H1 (cell line): Measurements from ENCODE around the gene PRR23B. TPM values are rescaled to one million over a fixed set of nuclear protein-coding genes. Genes with fewer than 3 reads are reported as not detected.

Source experiments
- CTCF ChIA-PET: fragments of 300-600 bp; sonication (Branson Sonifier 250); formaldehyde crosslinking; loops from one replicate; lab custom pipeline; 2021; ENCODE audit not compliant: partially characterized antibody; lab: Charles Lee
- POLR2A ChIA-PET: fragments of 300-600 bp; sonication (Branson Sonifier 250); formaldehyde crosslinking; loops from one replicate; lab custom pipeline; 2021; ENCODE audit warnings: inconsistent platforms; ENCODE audit not compliant: partially characterized antibody; lab: Charles Lee
- DNase-seq, 2 experiments: peaks; one replicate each; pipeline versions ENCODE4 v3.0.0 to v3.0.0-alpha.2; 2010 to 2022; ENCODE audit warnings: low spot score in 2 of 2, low read depth in 1 of 2, mixed read lengths in 1 of 2
- FAIRE-seq: peaks from 2 replicates; lab custom pipeline; 2011; peaks lifted over from hg19 to GRCh38; lab: Jason Lieb, UNC
- H2AFZ ChIP-seq: 2 replicates; pipeline ENCODE4 v1.8.1; 2012; ENCODE audit warnings: low read length, inconsistent platforms
- H2AK5ac ChIP-seq: 2 replicates; pipeline ENCODE4 v1.6.1; 2013; ENCODE audit warnings: low read depth, low read length
- H2BK120ac ChIP-seq: replicated peaks from 2 replicates; pipeline ENCODE3; 2013; ENCODE audit warnings: low read depth, low read length, inconsistent platforms
- H2BK12ac ChIP-seq: 2 replicates; pipeline ENCODE4 v1.6.1; 2013; ENCODE audit warnings: low read depth, low read length
- H2BK15ac ChIP-seq: 2 replicates; pipeline ENCODE4 v1.6.1; 2013; ENCODE audit warnings: low read length
- H2BK20ac ChIP-seq: 2 replicates; pipeline ENCODE4 v1.6.1; 2013; ENCODE audit warnings: low read length
- H2BK5ac ChIP-seq: 2 replicates; pipeline ENCODE4 v1.6.1; 2013; ENCODE audit warnings: low read depth, low read length
- H3K14ac ChIP-seq: 2 replicates; pipeline ENCODE4 v1.6.1; 2013; ENCODE audit warnings: inconsistent platforms; ENCODE audit not compliant: insufficient read length
- H3K18ac ChIP-seq: 2 replicates; pipeline ENCODE4 v1.6.1; 2013; ENCODE audit warnings: low read length; ENCODE audit errors: extremely low read depth
- H3K23ac ChIP-seq: 2 replicates; pipeline ENCODE4 v1.6.1; 2013; ENCODE audit warnings: inconsistent platforms; ENCODE audit not compliant: insufficient read length
- H3K23me2 ChIP-seq: 2 replicates; pipeline ENCODE4 v1.6.1; 2013; ENCODE audit warnings: low read depth, low read length
- H3K27ac ChIP-seq: 2 replicates; pipeline ENCODE4 v1.6.1; 2011; ENCODE audit warnings: low read depth, low read length, inconsistent platforms
- H3K27me3 ChIP-seq, 4 experiments: replicated peaks in 1 of 4; 1 replicate in 1 of 4; 2 replicates in 3 of 4; pipeline versions ENCODE4 v1.6.1 to v1.8.1; 2011 to 2013; ENCODE audit warnings: low read length in 3 of 4, mild to moderate bottlenecking in 3 of 4, inconsistent platforms in 2 of 4, mixed read lengths in 2 of 4, moderate library complexity in 1 of 4; ENCODE audit not compliant: control insufficient read depth in 3 of 4, insufficient read depth in 3 of 4; ENCODE audit errors: extremely low read depth in 1 of 4
- H3K36me3 ChIP-seq, 4 experiments: 2 replicates each; pipeline versions ENCODE4 v1.6.1 to v1.8.1; 2011 to 2013; ENCODE audit warnings: mild to moderate bottlenecking in 4 of 4, low read length in 3 of 4, moderate library complexity in 2 of 4, control low read depth in 1 of 4, inconsistent platforms in 1 of 4; ENCODE audit not compliant: insufficient read depth in 4 of 4, control insufficient read depth in 2 of 4
- H3K4ac ChIP-seq: replicated peaks from 2 replicates; pipeline ENCODE3; 2013; ENCODE audit warnings: low read length, low read depth, mixed read lengths, inconsistent platforms; ENCODE audit not compliant: insufficient read length
- H3K4me1 ChIP-seq, 4 experiments: replicated peaks in 1 of 4; 1 replicate in 1 of 4; 2 replicates in 3 of 4; pipeline versions ENCODE4 v1.6.1 to v1.8.1; 2011 to 2013; ENCODE audit warnings: low read length in 3 of 4, inconsistent platforms in 2 of 4, mixed read lengths in 1 of 4; ENCODE audit not compliant: insufficient read depth in 4 of 4, control insufficient read depth in 3 of 4
- H3K4me2 ChIP-seq, 2 experiments: 2 replicates each; pipeline versions ENCODE4 v1.6.1 to v1.8.1; 2011 to 2013; ENCODE audit warnings: low read depth in 2 of 2, low read length in 2 of 2, control low read depth in 1 of 2, inconsistent platforms in 1 of 2, mild to moderate bottlenecking in 1 of 2; ENCODE audit not compliant: insufficient read depth in 1 of 2
- H3K4me3 ChIP-seq, 4 experiments: fragments of 200-600, 300-600 bp in 1 of 4; sonication (generic), shearing (Covaris generic), sonication (Bioruptor Twin) in 1 of 4; 2 replicates each; pipeline versions ENCODE4 v1.5.1 to v1.8.1; 2011 to 2016; ENCODE audit warnings: low read length in 4 of 4, low read depth in 3 of 4, control low read depth in 2 of 4, inconsistent platforms in 2 of 4, mild to moderate bottlenecking in 2 of 4, mixed read lengths in 1 of 4, moderate library complexity in 1 of 4; ENCODE audit not compliant: insufficient read depth in 2 of 4; ENCODE audit errors: extremely low read depth in 1 of 4
- H3K56ac ChIP-seq: replicated peaks from 2 replicates; pipeline ENCODE3; 2013; ENCODE audit warnings: low read depth, mild to moderate bottlenecking, mixed read lengths, low read length, inconsistent platforms; ENCODE audit not compliant: insufficient read length
- H3K79me1 ChIP-seq: 2 replicates; pipeline ENCODE4 v1.6.1; 2013; ENCODE audit warnings: low read depth, low read length, control low read depth
- H3K79me2 ChIP-seq, 2 experiments: 2 replicates each; pipeline versions ENCODE4 v1.6.1 to v1.8.1; 2012 to 2013; ENCODE audit warnings: low read length in 2 of 2, mild to moderate bottlenecking in 2 of 2, inconsistent platforms in 1 of 2; ENCODE audit not compliant: insufficient read depth in 2 of 2, control insufficient read depth in 1 of 2
- H3K9ac ChIP-seq, 4 experiments: replicated peaks in 1 of 4; 1 replicate in 1 of 4; 2 replicates in 3 of 4; pipeline versions ENCODE4 v1.6.1 to v1.8.1; 2011 to 2013; ENCODE audit warnings: low read depth in 3 of 4, low read length in 3 of 4, control low read depth in 2 of 4, mild to moderate bottlenecking in 2 of 4, moderate library complexity in 2 of 4, inconsistent platforms in 1 of 4; ENCODE audit errors: extremely low read depth in 1 of 4
- H3K9me3 ChIP-seq, 2 experiments: 2 replicates each; pipeline versions ENCODE4 v1.6.1 to v1.8.1; 2012 to 2013; ENCODE audit warnings: mild to moderate bottlenecking in 2 of 2, moderate library complexity in 2 of 2, control low read depth in 1 of 2, inconsistent platforms in 1 of 2, low read depth in 1 of 2, low read length in 1 of 2, mixed read lengths in 1 of 2; ENCODE audit not compliant: insufficient read depth in 2 of 2
- H4K20me1 ChIP-seq, 2 experiments: replicated peaks in 1 of 2; 2 replicates each; pipeline versions ENCODE3 to v1.8.1; 2011 to 2013; ENCODE audit warnings: inconsistent platforms in 2 of 2, low read length in 2 of 2, mild to moderate bottlenecking in 1 of 2; ENCODE audit not compliant: insufficient read depth in 2 of 2, control insufficient read depth in 1 of 2
- H4K5ac ChIP-seq: 2 replicates; pipeline ENCODE4 v1.6.1; 2013; ENCODE audit warnings: low read length, low read depth, mixed read lengths, inconsistent platforms; ENCODE audit not compliant: insufficient read length
- H4K8ac ChIP-seq: 2 replicates; pipeline ENCODE4 v1.8.0; 2013; ENCODE audit warnings: mild to moderate bottlenecking, moderate library complexity, low read length, inconsistent platforms; ENCODE audit not compliant: insufficient read depth; ENCODE audit errors: extremely low read depth
- H4K91ac ChIP-seq: replicated peaks from 2 replicates; pipeline ENCODE3; 2013; ENCODE audit warnings: low read length, mixed read lengths, inconsistent platforms; ENCODE audit not compliant: insufficient read length
- CHD1 ChIP-seq: IDR thresholded peaks from 2 replicates; pipeline ENCODE4 v1.6.1; 2012; ENCODE audit warnings: low read depth, low read length, improper control_type of control experiment
- HDAC6 ChIP-seq: IDR thresholded peaks from one replicate; pipeline ENCODE4 v1.7.1; 2012; ENCODE audit warnings: low read depth, mild to moderate bottlenecking, inconsistent platforms, low read length, moderate library complexity
- SRF ChIP-seq: IDR thresholded peaks from 2 replicates; pipeline ENCODE4 v1.6.1; 2011; ENCODE audit warnings: mild to moderate bottlenecking, low read depth, low read length, moderate library complexity
- TEAD4 ChIP-seq: IDR thresholded peaks from 2 replicates; pipeline ENCODE4 v1.6.1; 2012; ENCODE audit warnings: low read depth, low read length, inconsistent platforms, mixed read lengths
- WGBS, 2 experiments: shearing (Covaris generic) in 1 of 2; methylation state at CpG; one replicate each; pipeline versions ENCODE4 v1.1.6 to v1.1.7; 2013 to 2015; ENCODE audit warnings: low lambda C conversion rate in 2 of 2, mixed read lengths in 2 of 2, inconsistent platforms in 1 of 2, low coverage in 1 of 2, missing lambda C conversion rate in 1 of 2; ENCODE audit not compliant: insufficient replicate concordance in 2 of 2, insufficient coverage in 1 of 2, insufficient read length in 1 of 2; ENCODE audit errors: extremely low coverage in 1 of 2, missing lambda C conversion rate in 1 of 2; 5-methylcytosine and 5-hydroxymethylcytosine counted together
- polyA plus RNA-seq, 7 experiments: library from polyadenylated mRNA; depleted of rRNA in 3 of 7; stranded (reverse) in 5 of 7; unstranded in 2 of 7; fragments of >200 nt in 5 of 7; fragments of 200-250 nt in 2 of 7; gene quantifications; 1 replicate in 5 of 7; 2 replicates in 1 of 7; 4 replicates in 1 of 7; pipeline versions ENCODE4 v1.2.1 to v1.2.3, GENCODE V29; 2011 to 2013; ENCODE audit warnings: missing spikeins in 2 of 7, mixed read lengths in 2 of 7
- total RNA-seq: library from RNA; stranded (reverse); fragmentation: NEBNext Ultra II Directional; extraction: Animal tissue kit (Norgen Biotek cat#: 25700); gene quantifications from 2 replicates; pipeline ENCODE4 v1.2.1, GENCODE V29; 2021

PRR23B gene
- total and polyA plus RNA-seq, 2 of the 8 experiments (the other 6 are each of a cell fraction or from before 2014, with no cell fraction given) = not detected

DNA sequence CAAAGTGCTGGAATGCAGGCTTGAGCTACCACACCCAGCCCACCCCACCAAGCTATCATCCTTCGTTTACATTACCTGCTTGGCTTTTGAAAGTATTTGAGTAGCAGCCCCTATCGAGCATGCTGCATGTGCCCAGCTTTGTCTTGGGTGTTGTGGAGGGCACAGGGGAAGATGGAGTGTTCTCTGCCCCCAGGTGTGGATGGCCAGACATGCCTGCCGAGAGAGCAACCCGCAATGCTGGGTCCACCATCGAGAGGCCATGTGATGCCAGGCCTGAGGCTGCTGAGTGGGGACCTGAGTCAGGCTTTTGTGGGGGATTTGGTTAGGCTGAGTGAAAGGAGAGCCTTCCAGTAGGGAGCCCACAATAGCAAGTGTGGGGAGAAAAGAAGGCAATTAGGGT, 47.8 kb downstream of the PRR23B start:
- DNase-seq = peak in 1 of 2 experiments; percentile 20
- Histone ChIP-seq H2AFZ (no peak overlapping the region), H3K18ac (no peak overlapping the region), H4K91ac (no peak overlapping the region), H3K9ac (no peak overlapping the region), H2BK15ac (no peak overlapping the region), H3K23ac (no peak overlapping the region), H4K8ac (no peak overlapping the region), H3K56ac (no peak overlapping the region), H2BK20ac (no peak overlapping the region), H3K23me2 (no peaks in the 10 kb centered on the region), H3K27me3 (no peaks in the 10 kb centered on the region), H2BK12ac (no peak overlapping the region), H3K4me3 (no peak overlapping the region), H4K20me1 (no peaks in the 10 kb centered on the region), H3K27ac (no peak overlapping the region), H2BK120ac (no peak overlapping the region), H3K4ac (no peak overlapping the region), H3K79me2 (no peaks in the 10 kb centered on the region), H4K5ac (no peak overlapping the region), H2BK5ac (no peak overlapping the region), H3K4me1 (no peaks in the 10 kb centered on the region), H3K4me2 (no peak overlapping the region), H3K79me1 (no peaks in the 10 kb centered on the region), H3K14ac (no peak overlapping the region), H2AK5ac (no peak overlapping the region), H3K9me3 (no peaks in the 10 kb centered on the region), H3K36me3 (no peaks in the 10 kb centered on the region)
- POLR2A ChIA-PET = interaction anchor here (1.8 kb wide), 1 partner anchor 20 kb away, joined by 6 read pairs; no protein-coding TSS in a partner anchor
- CTCF ChIA-PET = interaction anchor here (0.6 to 15.1 kb wide), 8 partner anchors 12 to 970 kb away, joined by 3 to 223 read pairs (median 6); partner anchors contain the start of genes FOXL2 and FOXL2NB
- 87% methylated on average over 5 of the region's 5 CpGs; no CpG with 5 or more reads in 1 of the 2 experiments for WGBS, 2 experiments
- FAIRE-seq = no peak
- TF ChIP-seq CHD1 (no peak), TEAD4 (no peak), SRF (no peak), HDAC6 (no peak)
